Activated CD4-positive, alpha-beta T cell treated with anti-CD3 and anti-CD28 coated beads, Interleukin-10, Interleukin-2, amounts not matched to agents 100 ng/mL and 50 ng/mL, durations not matched to agents 16 hours and 8 hours (primary cell): Measurements from ENCODE around the gene KAT8.
A peak's percentile ranks its signal among the peaks of the same experiment; 100 is the strongest.

Experiments used
- DNase-seq: peaks from one replicate; pipeline ENCODE4 v3.0.0-alpha.2; 2020

The KAT8 gene

DNA sequence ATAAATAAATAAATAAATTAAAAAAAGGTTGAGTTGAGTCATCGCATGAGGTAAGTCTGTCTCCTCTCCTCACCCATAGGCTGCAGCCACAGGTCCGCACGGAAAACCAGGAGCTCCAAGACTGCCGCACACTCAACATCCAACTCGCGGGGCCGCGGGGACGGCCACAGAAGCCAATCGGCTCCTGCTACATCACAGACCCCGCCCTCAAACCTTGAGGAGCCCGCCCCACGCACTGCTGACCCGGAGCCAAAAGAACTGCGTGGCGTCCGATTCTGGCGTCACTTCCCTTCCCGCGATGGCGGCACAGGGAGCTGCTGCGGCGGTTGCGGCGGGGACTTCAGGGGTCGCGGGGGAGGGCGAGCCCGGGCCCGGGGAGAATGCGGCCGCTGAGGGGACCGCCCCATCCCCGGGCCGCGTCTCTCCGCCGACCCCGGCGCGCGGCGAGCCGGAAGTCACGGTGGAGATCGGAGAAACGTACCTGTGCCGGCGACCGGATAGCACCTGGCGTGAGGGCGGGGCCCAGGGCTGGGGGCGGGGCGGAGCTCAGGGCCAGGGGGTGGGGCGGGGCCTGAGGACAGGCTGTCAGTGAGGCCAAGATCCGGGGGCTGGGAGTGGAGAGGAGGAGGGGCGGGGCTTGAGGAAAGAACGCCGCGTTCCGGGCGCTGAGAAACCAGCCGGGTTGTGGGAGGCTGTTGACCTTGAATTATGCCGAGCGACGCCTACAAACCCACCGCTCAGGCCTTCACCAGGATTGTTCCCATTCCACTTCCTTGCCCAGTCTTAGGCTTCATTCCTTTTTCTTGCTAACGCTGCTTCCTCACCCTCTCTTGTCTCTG lies at the start of gene KAT8:
Gene KAT8, plus strand, starts transcription at position 281 of the 839 bp plus-strand sequence. Its CDS starts 18 bp downstream, at position 299.
- peak; percentile 99 for DNase-seq

DNA sequence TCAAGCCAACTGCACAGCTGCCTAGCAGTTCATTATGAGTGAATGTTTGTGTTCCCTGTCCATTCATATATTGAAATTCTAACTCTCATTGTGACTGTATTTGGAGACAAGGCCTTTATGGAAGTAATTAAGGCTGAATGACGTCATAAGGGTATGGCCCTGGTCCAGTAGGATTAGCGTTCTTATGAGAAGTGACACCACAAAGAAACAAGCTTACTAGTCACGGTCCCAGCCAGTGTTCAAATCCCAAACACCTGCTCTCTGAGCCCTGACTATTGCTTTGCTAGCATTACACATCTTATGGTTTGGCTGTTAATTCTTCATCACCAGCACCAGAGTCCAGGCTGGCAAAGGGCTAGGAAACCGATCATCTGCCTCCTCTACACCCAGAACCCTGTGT lies 45.6 kb upstream of the KAT8 start:
- peak; percentile 32 for DNase-seq

DNA sequence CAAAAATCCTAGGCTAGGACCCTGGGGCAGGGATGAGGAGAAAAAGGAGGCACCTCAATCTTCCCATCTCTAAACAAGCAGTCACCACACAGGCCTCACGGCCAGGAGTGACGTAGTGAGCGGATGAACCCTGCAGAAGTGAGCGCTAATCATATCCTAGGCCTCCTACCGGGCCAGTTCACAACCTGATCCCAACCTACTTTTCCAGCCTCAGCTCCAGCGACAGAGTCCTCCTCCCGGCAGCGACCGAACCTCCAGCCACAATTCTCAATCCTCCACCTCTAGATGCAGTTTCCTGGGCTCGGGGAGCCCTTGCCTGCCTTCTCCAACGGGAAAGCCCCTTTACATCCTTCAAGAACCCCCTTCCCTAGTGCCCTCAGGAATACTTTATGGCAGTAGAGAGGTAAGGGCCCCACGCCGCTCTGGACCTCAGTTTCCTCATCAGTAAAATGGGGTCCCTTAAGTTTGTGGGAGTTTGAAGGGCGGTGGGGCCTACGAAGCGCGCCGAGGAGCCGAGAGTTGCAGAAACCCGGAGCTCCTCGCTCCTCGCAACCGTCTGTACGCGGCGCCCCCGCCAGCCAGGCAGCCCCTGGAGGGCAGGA lies 44.8 kb upstream of the KAT8 start:
- DNase-seq, result peak; percentile 58

DNA sequence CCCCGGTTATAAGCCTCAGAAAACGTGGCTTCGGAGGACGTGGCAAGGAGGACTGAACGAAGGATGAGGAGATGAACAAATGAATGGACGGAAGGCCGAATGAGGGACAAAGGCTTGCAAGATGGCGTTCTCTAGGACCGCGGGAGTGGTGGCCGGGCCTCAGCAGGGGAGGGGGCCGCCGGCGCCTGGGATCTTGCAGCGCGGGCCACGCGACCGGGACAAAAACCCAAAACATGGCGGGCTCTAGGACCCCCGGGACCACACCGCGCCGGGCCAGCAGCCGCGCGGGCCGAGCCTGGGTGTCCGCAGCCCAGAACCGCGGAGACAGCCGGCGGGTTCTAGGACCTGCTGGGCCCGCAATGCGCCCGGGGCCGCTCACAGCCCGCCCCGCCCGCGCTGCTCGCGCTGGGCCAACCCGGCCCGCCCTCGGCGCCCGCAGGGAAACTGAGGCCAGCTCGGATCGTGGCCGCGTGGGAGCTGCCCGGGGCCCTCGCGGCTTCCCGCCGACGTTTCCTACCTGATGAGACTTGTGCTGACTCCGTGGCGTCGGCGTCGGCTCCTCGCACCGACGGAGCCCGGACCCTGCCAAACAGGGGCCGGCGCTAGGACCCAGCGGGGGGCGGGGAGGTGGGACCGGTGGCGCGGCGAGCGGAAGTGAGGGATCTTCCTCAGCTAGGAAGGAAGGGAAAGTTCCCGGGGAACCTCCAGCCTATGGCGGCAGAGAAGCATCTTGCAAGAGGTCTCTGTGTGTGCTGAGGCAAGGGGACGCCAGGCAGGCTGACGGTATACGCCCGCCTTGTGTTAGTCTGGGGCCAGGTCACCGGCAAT lies 44.1 kb upstream of the KAT8 start:
- peak; percentile 91 for DNase-seq

DNA sequence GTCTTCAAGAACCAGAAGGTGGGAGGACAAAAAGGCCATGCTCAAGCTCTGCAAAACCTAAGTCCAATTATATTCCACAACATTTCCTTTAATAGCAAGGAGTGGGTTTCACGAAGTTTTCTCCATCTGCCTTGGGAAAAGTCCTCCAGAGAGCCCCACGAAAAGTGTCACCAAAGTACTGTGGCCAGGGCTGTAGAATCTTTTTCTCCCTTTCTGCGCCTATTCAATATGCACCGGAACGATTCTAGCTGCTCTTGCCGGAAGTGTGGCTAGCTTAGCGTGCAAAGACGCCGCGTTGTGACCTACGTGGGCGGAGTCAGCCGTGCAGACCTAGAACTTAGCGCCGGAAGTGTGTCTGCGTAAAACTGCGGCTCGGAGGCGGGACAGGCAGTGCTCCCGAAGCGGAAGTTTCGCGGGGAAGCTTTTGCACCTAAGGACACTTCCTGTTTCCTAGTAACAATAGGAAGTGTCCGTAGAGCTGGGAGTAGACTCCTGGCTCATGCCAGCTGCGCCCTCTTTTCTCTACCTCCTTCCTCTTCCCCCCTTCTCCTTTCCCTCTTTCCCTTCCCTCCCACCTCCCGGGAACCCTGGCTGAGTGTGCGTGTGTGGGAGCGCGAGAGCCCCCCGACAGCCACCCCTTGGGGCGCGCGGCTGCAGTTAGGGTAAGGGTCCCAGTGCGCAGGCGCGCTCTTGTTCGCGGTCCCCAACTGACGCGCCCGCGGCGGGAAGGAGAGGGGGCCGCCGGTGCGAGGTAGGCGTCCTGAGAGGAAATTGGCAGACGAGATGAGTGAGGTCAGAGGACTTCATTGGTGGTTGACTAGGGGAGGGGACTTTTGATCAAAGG lies 43.3 kb upstream of the KAT8 start, which contains the start of the genes ZNF646 and ZNF668:
Gene ZNF646, plus strand, starts transcription at position 453 of the 844 bp plus-strand sequence. CDS start 1,903 bp downstream, outside the sequence.
Gene ZNF668, minus strand, starts transcription at position 271 of the 844 bp plus-strand sequence. CDS start 9,781 bp downstream, outside the sequence.
- DNase-seq, result peak; percentile 99

DNA sequence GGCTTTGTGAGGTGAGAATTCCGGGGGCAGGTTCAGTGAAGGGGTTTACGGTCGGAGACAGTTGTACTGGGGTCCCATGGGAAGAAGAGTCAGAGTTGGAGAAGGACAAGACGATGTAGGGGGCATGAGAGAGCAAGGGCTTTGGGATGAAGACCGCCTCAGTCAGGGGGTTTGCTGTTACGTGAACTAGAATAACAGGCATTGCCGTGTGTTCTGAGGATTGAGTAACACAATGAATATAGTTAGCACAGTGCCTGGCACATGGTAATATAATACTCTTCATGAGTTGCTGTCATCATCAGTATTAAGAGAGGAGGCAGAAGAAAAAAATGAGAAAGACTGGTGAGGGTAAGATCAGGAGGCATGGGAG lies 42.7 kb upstream of the KAT8 start:
- DNase-seq, result no peak

DNA sequence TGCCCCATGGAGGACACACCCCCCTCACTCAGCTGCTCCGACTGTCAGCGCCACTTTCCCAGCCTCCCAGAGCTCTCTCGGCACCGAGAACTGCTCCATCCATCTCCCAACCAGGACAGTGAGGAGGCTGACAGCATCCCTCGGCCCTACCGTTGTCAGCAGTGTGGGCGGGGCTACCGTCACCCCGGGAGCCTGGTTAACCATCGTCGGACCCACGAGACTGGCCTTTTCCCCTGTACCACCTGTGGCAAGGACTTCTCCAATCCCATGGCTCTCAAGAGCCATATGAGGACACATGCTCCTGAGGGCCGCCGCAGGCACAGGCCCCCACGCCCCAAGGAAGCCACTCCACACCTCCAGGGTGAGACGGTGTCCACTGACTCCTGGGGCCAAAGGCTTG lies 41.1 kb upstream of the KAT8 start:
- no peak for DNase-seq

DNA sequence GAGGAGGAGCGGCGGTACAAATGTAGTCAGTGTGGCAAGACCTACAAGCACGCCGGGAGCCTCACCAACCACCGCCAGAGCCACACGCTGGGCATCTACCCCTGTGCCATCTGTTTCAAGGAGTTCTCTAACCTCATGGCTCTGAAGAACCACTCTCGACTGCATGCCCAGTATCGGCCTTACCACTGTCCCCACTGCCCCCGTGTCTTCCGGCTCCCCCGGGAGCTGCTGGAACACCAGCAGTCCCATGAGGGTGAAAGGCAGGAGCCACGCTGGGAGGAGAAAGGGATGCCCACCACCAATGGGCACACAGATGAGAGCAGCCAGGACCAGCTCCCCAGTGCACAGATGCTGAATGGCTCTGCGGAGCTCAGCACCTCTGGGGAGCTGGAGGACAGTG lies 40.4 kb upstream of the KAT8 start:
- no peak for DNase-seq

DNA sequence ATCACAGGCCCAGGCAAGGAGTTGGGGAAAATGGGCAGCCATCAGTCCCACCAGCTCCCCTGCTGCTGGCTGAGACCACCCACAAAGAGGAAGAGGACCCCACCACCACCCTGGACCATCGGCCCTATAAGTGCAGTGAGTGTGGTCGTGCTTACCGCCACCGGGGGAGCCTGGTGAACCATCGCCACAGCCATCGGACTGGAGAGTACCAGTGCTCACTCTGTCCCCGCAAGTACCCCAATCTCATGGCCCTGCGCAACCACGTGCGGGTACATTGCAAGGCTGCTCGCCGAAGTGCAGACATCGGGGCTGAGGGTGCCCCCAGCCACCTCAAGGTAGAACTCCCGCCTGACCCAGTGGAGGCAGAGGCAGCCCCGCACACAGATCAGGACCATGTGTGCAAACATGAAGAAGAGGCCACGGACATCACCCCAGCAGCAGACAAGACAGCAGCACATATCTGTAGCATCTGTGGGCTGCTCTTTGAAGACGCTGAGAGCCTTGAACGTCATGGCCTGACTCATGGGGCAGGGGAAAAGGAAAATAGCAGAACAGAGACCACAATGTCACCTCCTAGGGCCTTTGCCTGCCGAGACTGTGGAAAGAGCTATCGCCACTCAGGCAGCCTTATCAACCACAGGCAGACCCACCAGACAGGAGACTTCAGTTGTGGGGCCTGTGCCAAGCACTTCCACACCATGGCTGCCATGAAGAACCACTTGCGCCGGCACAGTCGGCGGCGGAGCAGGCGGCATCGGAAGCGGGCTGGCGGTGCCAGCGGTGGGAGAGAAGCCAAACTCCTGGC lies 39.7 kb upstream of the KAT8 start:
- DNase-seq, result no peak

GRCh38 chr16:31078597-31079341 lies 38.7 kb upstream of the KAT8 start:
- no peak for DNase-seq

DNA sequence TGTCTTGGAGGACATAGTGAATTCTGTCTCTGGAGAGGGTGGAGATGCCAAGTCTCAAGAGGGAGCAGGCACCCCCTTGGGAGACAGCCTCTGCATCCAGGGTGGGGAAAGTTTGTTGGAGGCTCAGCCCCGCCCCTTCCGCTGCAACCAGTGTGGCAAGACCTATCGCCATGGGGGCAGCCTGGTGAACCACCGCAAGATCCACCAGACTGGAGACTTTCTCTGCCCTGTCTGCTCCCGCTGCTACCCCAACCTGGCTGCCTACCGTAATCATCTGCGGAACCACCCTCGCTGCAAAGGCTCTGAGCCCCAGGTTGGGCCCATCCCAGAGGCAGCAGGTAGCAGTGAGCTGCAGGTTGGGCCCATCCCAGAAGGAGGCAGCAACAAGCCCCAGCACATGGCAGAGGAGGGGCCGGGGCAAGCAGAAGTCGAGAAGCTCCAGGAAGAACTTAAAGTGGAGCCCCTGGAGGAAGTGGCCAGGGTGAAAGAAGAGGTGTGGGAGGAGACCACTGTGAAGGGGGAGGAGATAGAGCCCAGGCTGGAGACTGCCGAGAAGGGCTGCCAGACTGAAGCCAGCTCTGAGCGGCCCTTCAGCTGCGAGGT lies 38.0 kb upstream of the KAT8 start:
- no peak for DNase-seq

GRCh38 chr16:31080035-31080629 lies 37.3 kb upstream of the KAT8 start:
- no peak for DNase-seq

GRCh38 chr16:31080756-31081419 lies 36.6 kb upstream of the KAT8 start:
- no peak for DNase-seq

DNA sequence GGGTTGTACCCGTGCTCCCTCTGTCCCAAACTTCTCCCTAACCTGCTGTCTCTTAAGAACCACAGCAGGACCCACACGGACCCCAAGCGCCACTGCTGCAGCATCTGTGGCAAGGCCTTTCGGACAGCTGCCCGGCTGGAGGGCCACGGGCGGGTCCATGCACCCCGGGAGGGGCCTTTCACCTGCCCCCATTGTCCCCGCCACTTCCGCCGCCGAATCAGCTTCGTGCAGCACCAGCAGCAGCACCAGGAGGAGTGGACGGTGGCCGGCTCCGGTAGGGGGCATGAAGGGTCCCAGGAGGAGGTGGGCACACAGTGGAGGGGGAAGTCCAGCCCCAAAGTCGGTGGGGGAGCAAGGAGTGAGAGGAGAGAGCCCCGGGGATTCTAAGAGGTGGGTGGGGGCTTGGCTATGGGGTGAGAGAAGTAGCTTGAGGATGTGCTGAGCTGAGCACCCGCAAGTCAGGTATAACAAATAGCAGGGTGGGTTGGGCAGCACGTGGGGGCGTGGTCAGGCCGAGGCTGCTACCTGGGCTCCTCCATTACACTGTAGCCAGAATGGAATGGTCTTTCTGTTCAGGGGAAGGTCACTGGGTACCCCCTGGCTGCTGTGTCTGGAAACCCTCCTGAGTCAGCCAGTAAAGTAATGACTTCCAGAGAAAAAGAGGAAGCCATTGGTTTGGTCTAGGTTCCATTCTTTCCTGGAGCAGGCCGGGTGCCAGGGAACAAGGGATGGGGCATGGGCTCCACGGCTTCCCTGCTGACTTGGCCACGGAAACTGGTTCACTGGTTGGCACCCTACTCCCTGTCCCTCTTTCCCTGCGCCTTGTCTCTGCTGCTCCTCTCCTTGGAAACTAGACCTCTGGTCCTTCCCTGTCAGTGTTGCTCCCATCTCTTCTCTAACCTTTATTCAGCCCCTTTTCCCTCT lies 35.8 kb upstream of the KAT8 start:
- no peak for DNase-seq

GRCh38 chr16:31082368-31083045 lies 35.0 kb upstream of the KAT8 start:
- no peak for DNase-seq

DNA sequence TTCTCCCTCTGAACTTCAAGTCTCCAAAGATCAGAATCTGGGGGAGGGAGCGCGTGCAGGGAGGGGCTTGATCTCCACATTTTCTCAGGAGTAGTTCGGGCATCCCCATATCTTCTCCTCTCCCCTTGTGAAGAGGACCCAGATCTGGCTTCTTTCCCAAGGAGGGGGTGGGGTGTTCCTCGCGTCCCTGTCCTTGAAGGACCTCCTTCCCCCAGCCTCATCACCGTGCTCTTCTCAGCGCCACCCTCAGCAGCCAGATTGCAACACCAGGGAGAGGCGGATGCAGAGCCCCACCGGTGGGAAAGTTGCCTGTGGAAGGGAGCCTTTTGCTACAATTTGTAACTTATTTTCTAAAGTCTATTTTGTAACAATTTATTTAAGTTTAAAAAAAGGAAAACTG lies 34.4 kb upstream of the KAT8 start:
- DNase-seq, result no peak

DNA sequence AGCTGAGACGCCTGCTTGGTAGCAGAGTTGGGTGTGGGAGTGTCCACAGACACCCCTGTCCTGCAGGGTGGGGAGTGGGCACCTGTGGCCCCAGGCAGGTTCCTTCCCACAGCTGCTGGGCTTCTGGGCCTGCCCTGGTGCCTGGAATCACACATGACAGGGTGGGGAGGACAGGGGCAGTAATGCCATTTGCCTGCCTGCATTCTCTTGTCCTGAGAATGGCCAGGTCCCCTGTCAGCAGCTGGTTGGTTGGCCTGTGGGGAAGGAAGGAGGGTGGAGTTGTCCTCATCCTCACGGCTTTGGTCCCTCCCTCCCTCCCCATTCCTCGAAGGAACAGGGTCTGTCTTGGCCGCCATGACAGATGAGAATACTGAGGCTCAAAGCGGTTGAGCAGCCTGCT lies 33.9 kb upstream of the KAT8 start:
- DNase-seq, result no peak

DNA sequence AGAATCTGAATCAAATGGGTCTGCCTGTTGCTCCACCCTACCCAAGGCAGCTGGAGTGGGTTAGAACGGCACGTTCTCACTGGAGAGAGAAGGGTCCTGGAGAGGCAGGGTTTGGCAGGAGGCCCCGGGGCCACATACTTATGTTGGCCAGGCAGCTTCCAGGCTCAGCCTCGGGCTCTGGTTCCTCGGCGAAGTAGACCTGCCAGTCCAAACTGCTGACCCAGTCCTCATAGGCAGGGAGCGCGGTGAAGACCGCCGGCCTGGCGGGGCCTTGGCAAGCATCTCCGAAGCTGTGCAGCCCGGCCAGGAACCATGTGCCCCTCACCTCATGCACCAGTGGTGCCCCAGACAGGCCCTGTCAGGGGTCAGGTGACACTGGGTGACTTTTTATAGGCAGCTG lies 33.5 kb upstream of the KAT8 start:
- no peak for DNase-seq
